Activated CD4-positive, alpha-beta T cell treated with anti-CD3 and anti-CD28 coated beads, Interleukin-2, amount 10 ng/mL, durations not matched to agents 7 days and 5 days (primary cell): ENCODE measurements around the gene STK4. TPM values are rescaled to one million over a fixed set of nuclear protein-coding genes. Genes with fewer than 3 reads are reported as not detected.
A peak's percentile ranks its signal among the peaks of the same experiment; 100 is the strongest.
"Not testable (repeated sequence)": the region's sequence is repeated elsewhere in the genome, so short reads cannot be mapped to it uniquely, and the experiment has no call there.

ENCODE experiments used
- CTCF ChIA-PET: fragments of 350-600 bp; sonication (Branson Sonifier 250); formaldehyde crosslinking; loops from one replicate; lab custom pipeline; 2021; ENCODE audit warnings: antibody characterized with exemption; lab: Charles Lee
- POLR2A ChIA-PET: fragments of 350-600 bp; sonication (Branson Sonifier 250); formaldehyde crosslinking; loops from one replicate; lab custom pipeline; 2021; ENCODE audit warnings: antibody characterized with exemption; lab: Charles Lee
- DNase-seq: peaks from one replicate; pipeline ENCODE4 v3.0.0-alpha.2; 2020
- H3K27ac Mint-ChIP-seq: one replicate; pipeline ENCODE4 v1.8.0; 2021; ENCODE audit warnings: mild to moderate bottlenecking, moderate library complexity, mixed read lengths
- H3K27me3 Mint-ChIP-seq: one replicate; pipeline ENCODE4 v1.8.0; 2021; ENCODE audit warnings: mixed read lengths
- H3K36me3 Mint-ChIP-seq: one replicate; pipeline ENCODE4 v1.8.0; 2021; ENCODE audit warnings: low read depth, mixed read lengths
- H3K4me1 Mint-ChIP-seq: one replicate; pipeline ENCODE4 v1.8.0; 2021; ENCODE audit warnings: mixed read lengths
- H3K4me3 Mint-ChIP-seq: one replicate; pipeline ENCODE4 v1.8.0; 2021; ENCODE audit warnings: mild to moderate bottlenecking, moderate library complexity, mixed read lengths
- H3K9me3 Mint-ChIP-seq: one replicate; pipeline ENCODE4 v1.8.0; 2021; ENCODE audit warnings: mixed read lengths
- total RNA-seq, 2 experiments: library from RNA; stranded (reverse); gene quantifications; one replicate each; pipeline ENCODE4 v1.2.3, GENCODE V29; 2021

STK4 gene
- total RNA-seq, 2 experiments from 2014 or later = 201 to 229 TPM

GRCh38 chr20:44997668-44998067 lies 31.4 kb downstream of the STK4 start:
- Mint-ChIP-seq H3K36me3 (peaks cover 72% of the 10 kb centered on the region), H3K27ac (no peak overlapping the region), H3K27me3 (no peaks in the 10 kb centered on the region), H3K9me3 (no peaks in the 10 kb centered on the region), H3K4me3 (no peak overlapping the region), H3K4me1 (peaks cover 41% of the 10 kb centered on the region)
- ChIA-PET POLR2A (no interaction called here), CTCF (interaction anchor here (0.9 to 1.0 kb wide), 3 partner anchors 10 to 99 kb away, joined by 3 to 6 read pairs (median 3); no protein-coding TSS in a partner anchor)
- DNase-seq = no peak

GRCh38 chr20:45008521-45009049 lies 42.3 kb downstream of the STK4 start:
- ChIA-PET CTCF (interaction anchor here (2.5 kb wide), 1 partner anchor 16 kb away, joined by 10 read pairs; no protein-coding TSS in a partner anchor), POLR2A (no interaction called here)

GRCh38 chr20:45010399-45010828 lies 44.1 kb downstream of the STK4 start:
- Mint-ChIP-seq H3K4me1 (peaks cover 34% of the 10 kb centered on the region), H3K27me3 (no peaks in the 10 kb centered on the region), H3K36me3 (peaks cover 59% of the 10 kb centered on the region), H3K9me3 (no peaks in the 10 kb centered on the region), H3K4me3 (no peak overlapping the region), H3K27ac (no peak overlapping the region)
- POLR2A ChIA-PET = no interaction called here
- DNase-seq = no peak
- CTCF ChIA-PET = interaction anchor here (0.6 to 2.5 kb wide), 4 partner anchors 11 to 861 kb away, joined by 3 to 8 read pairs (median 4); no protein-coding TSS in a partner anchor

More at GRCh38 chr20:45008521-45009049, 42.3 kb downstream of the STK4 start:
- H3K4me3 Mint-ChIP-seq = no peak overlapping the region
- H3K27ac Mint-ChIP-seq = no peak overlapping the region
- no peaks in the 10 kb centered on the region for H3K27me3 Mint-ChIP-seq
- DNase-seq = no peak
- peaks cover 60% of the 10 kb centered on the region for H3K36me3 Mint-ChIP-seq
- no peaks in the 10 kb centered on the region for H3K9me3 Mint-ChIP-seq
- H3K4me1 Mint-ChIP-seq = peaks cover 32% of the 10 kb centered on the region

GRCh38 chr20:45011108-45011526 lies 44.8 kb downstream of the STK4 start:
- no peak overlapping the region for H3K4me3 Mint-ChIP-seq
- no peaks in the 10 kb centered on the region for H3K27me3 Mint-ChIP-seq
- H3K9me3 Mint-ChIP-seq = no peaks in the 10 kb centered on the region
- peak; percentile 57 for DNase-seq
- H3K36me3 Mint-ChIP-seq = peaks cover 60% of the 10 kb centered on the region
- peaks cover 35% of the 10 kb centered on the region for H3K4me1 Mint-ChIP-seq
- ChIA-PET POLR2A (interaction anchor here (0.7 kb wide), 1 partner anchor 98 kb away, joined by 3 read pairs; no protein-coding TSS in a partner anchor), CTCF (interaction anchor here (1.1 to 2.5 kb wide), 4 partner anchors 12 to 85 kb away, joined by 3 to 8 read pairs (median 6); no protein-coding TSS in a partner anchor)
- no peak overlapping the region for H3K27ac Mint-ChIP-seq

- ChIA-PET CTCF (interaction anchor here (0.6 to 2.5 kb wide), 3 partner anchors 11 to 446 kb away, joined by 3 to 8 read pairs (median 3); no protein-coding TSS in a partner anchor), POLR2A (interaction anchor here (0.6 kb wide), 1 partner anchor 284 kb away, joined by 3 read pairs; no protein-coding TSS in a partner anchor)
- Mint-ChIP-seq H3K9me3 (no peaks in the 10 kb centered on the region), H3K4me3 (no peak overlapping the region), H3K4me1 (peaks cover 40% of the 10 kb centered on the region), H3K27ac (no peak overlapping the region), H3K27me3 (no peaks in the 10 kb centered on the region), H3K36me3 (peaks cover 63% of the 10 kb centered on the region)
- DNase-seq = no peak
Measured at GRCh38 chr20:45012682-45013302, 46.5 kb downstream of the STK4 start.

GRCh38 chr20:45014131-45014530 lies 47.8 kb downstream of the STK4 start:
- H3K27me3 Mint-ChIP-seq, H3K27ac Mint-ChIP-seq, H3K9me3 Mint-ChIP-seq, DNase-seq, POLR2A ChIA-PET, H3K4me3 Mint-ChIP-seq: not testable (repeated sequence)
- CTCF ChIA-PET = interaction anchor here (1.0 kb wide), 1 partner anchor 82 kb away, joined by 3 read pairs; no protein-coding TSS in a partner anchor
- Mint-ChIP-seq H3K36me3 (peaks cover 58% of the 10 kb centered on the region), H3K4me1 (peaks cover 37% of the 10 kb centered on the region)

- Mint-ChIP-seq H3K4me1 (peaks cover 36% of the 10 kb centered on the region), H3K36me3 (peaks cover 59% of the 10 kb centered on the region), H3K9me3 (no peaks in the 10 kb centered on the region), H3K27ac (peak overlapping the region; percentile 41), H3K27me3 (no peaks in the 10 kb centered on the region), H3K4me3 (no peak overlapping the region)
- CTCF ChIA-PET = interaction anchor here (1.0 kb wide), 1 partner anchor 81 kb away, joined by 3 read pairs; no protein-coding TSS in a partner anchor
- no peak for DNase-seq
- POLR2A ChIA-PET = no interaction called here
Measured at GRCh38 chr20:45014671-45015415, 48.5 kb downstream of the STK4 start.

- Mint-ChIP-seq H3K4me3 (no peak overlapping the region), H3K27me3 (no peaks in the 10 kb centered on the region), H3K9me3 (no peaks in the 10 kb centered on the region), H3K4me1 (peaks cover 39% of the 10 kb centered on the region), H3K27ac (peak overlapping the region; percentile 15), H3K36me3 (peaks cover 63% of the 10 kb centered on the region)
- DNase-seq = no peak
- ChIA-PET CTCF (no interaction called here), POLR2A (no interaction called here)
Measured at GRCh38 chr20:45016089-45016671, 49.9 kb downstream of the STK4 start.

GRCh38 chr20:45017281-45017680 lies 51.0 kb downstream of the STK4 start:
- H3K36me3 Mint-ChIP-seq = peaks cover 65% of the 10 kb centered on the region
- no peak for DNase-seq
- no peak overlapping the region for H3K27ac Mint-ChIP-seq
- ChIA-PET CTCF (interaction anchor here (0.7 kb wide), 1 partner anchor 13 kb away, joined by 3 read pairs; no protein-coding TSS in a partner anchor), POLR2A (no interaction called here)
- no peak overlapping the region for H3K4me3 Mint-ChIP-seq
- peaks cover 39% of the 10 kb centered on the region for H3K4me1 Mint-ChIP-seq
- H3K9me3 Mint-ChIP-seq = no peaks in the 10 kb centered on the region
- no peaks in the 10 kb centered on the region for H3K27me3 Mint-ChIP-seq

- H3K4me3 Mint-ChIP-seq = no peak overlapping the region
- H3K36me3 Mint-ChIP-seq = peaks cover 69% of the 10 kb centered on the region
- ChIA-PET POLR2A (no interaction called here), CTCF (interaction anchor here (0.7 kb wide), 1 partner anchor 12 kb away, joined by 3 read pairs; no protein-coding TSS in a partner anchor)
- no peak overlapping the region for H3K27ac Mint-ChIP-seq
- no peaks in the 10 kb centered on the region for H3K9me3 Mint-ChIP-seq
- DNase-seq = no peak
- H3K4me1 Mint-ChIP-seq = peaks cover 40% of the 10 kb centered on the region
- no peaks in the 10 kb centered on the region for H3K27me3 Mint-ChIP-seq
Measured at GRCh38 chr20:45017857-45018256, 51.5 kb downstream of the STK4 start.

GRCh38 chr20:45019027-45019761 lies 52.9 kb downstream of the STK4 start:
- Mint-ChIP-seq H3K4me3 (no peak overlapping the region), H3K36me3 (peaks cover 72% of the 10 kb centered on the region), H3K9me3 (no peaks in the 10 kb centered on the region), H3K27ac (no peak overlapping the region), H3K27me3 (no peaks in the 10 kb centered on the region), H3K4me1 (peaks cover 43% of the 10 kb centered on the region)
- CTCF ChIA-PET = interaction anchor here (1.0 to 1.8 kb wide), 2 partner anchors 38 to 355 kb away, joined by 4 to 5 read pairs; no protein-coding TSS in a partner anchor
- POLR2A ChIA-PET = no interaction called here
- DNase-seq = no peak
